ENCODE results near the gene SLC23A2. TPM values are rescaled to one million over a fixed set of nuclear protein-coding genes. Genes with fewer than 3 reads are reported as not detected.
A peak's percentile ranks its signal among the peaks of the same experiment; 100 is the strongest.

SLC23A2 gene
- polyA plus RNA-seq, 1 of the 3 experiments (the other 2 are of a cell fraction), result 14.0 TPM

- TF ChIP-seq IRF3 (IDR thresholded peaks at IDR 0.05; ENCODE audit: low read depth, low read length) (no peak), MEF2A (IDR thresholded peaks at IDR 0.05; ENCODE audit: borderline replicate concordance, low read depth) (no peak), NRF1 (IDR thresholded peaks at IDR 0.05; ENCODE audit: low read depth, low read length) (no peak)
Observed at GRCh38 chr20:4957187-4957586, 44.1 kb downstream of the SLC23A2 start (continued).

DNA sequence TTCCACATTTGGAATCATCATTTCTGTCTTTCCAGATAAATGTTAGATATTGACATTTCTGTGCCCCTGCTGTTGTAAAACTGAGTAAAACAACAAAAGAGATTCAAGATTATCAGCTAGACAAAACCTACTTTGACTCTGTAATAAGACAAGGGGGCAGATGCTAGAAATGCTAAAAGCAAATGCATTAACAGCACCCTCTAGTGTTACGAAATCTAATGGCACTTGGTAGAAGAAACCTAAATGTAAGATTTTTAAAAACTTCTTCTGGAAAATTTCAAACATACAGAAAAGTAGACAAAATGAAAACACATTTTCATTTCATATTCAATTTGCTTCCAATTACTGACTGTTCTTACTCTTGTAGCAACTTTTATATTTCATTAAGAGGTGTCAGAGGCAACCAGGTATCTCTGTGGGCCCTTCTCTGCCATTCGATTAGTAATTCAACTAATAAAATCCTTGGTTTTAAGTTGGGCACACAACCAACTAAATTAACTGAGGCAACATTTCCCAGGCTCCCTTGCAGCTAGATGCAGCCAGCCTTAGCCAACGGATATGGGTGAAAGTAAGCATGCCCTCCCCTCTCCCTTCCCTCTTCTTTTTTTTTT is 45.0 kb downstream of the SLC23A2 start:
- Histone ChIP-seq H3K9me3 (no peaks in the 10 kb centered on the region), H4K20me1 (ENCODE audit: insufficient read depth) (no peaks in the 10 kb centered on the region), H3K4me2 (no peak overlapping the region), H3K9ac (no peak overlapping the region), H3K4me3 (ENCODE audit: low read depth in 2 of 2, low read length in 1 of 2) (no peak overlapping the region; a peak in 1 of 4 replicates), H2AFZ (ENCODE audit: low read depth) (no peak overlapping the region), H3K4me1 (ENCODE audit: control insufficient read depth in 1 of 2, insufficient read depth in 2 of 2, low read depth in 1 of 2, low read length in 1 of 2) (no peaks in the 10 kb centered on the region), H3K79me2 (ENCODE audit: insufficient read depth) (peaks cover 5% of the 10 kb centered on the region), H3K9me2 (no peaks in the 10 kb centered on the region), H3K27ac (ENCODE audit: low read depth in 2 of 2, low read length in 1 of 2) (no peak overlapping the region), H3K36me3 (replicated peaks in 1 of 2; ENCODE audit: control insufficient read depth in 1 of 2, insufficient read depth in 2 of 2, low read length in 1 of 2) (peaks cover 0 to 7% of the 10 kb centered on the region in 2 experiments), H3K27me3 (ENCODE audit: insufficient read depth) (no peaks in the 10 kb centered on the region), H3F3A (replicated peaks; ENCODE audit: insufficient read depth) (peaks cover 5% of the 10 kb centered on the region)
- DNase-seq, result peak; percentile 61
- CTCF ChIA-PET, result interaction anchor here (0.6 to 2.8 kb wide), 44 partner anchors 9 to 361 kb away, joined by 3 to 19 read pairs (median 5); no protein-coding TSS in a partner anchor
- 37% methylated on average over 3 of the region's 3 CpGs for WGBS (ENCODE audit: low lambda C conversion rate)
- TF ChIP-seq, protein P1, sequence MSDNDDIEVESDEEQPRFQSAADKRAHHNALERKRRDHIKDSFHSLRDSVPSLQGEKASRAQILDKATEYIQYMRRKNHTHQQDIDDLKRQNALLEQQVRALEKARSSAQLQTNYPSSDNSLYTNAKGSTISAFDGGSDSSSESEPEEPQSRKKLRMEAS (IDR thresholded peaks at IDR 0.05; ENCODE audit: low read depth), result no peak
- TF ChIP-seq ELF1 (IDR thresholded peaks at IDR 0.05) (no peak), RAD21 (IDR thresholded peaks at IDR 0.05; ENCODE audit: low read length) (peak; percentile 89), ZBTB33 (IDR thresholded peaks at IDR 0.05; ENCODE audit: borderline replicate concordance, low read depth) (no peak), CTCF (IDR thresholded peaks at IDR 0.05) (peak; percentile 94), EZH2phosphoT487 (IDR thresholded peaks at IDR 0.05; ENCODE audit: borderline replicate concordance, low read depth) (no peak), MXI1 (IDR thresholded peaks at IDR 0.05; ENCODE audit: low read depth, low read length) (no peak), USF2 (IDR thresholded peaks at IDR 0.05; ENCODE audit: borderline replicate concordance, low read depth, low read length) (no peak), SMC3 (IDR thresholded peaks at IDR 0.05; ENCODE audit: low read depth, low read length) (peak; percentile 74), YY1 (IDR thresholded peaks at IDR 0.05; ENCODE audit: low read depth) (no peak), MEF2A (IDR thresholded peaks at IDR 0.05; ENCODE audit: borderline replicate concordance, low read depth) (no peak), RCOR1 (IDR thresholded peaks at IDR 0.05; ENCODE audit: low read length) (no peak), FOXJ3 (CRISPR knock-in tag; IDR thresholded peaks at IDR 0.05) (no peak), NFIC (IDR thresholded peaks at IDR 0.05; ENCODE audit: borderline replicate concordance) (no peak)
- TF ChIP-seq, protein P2, sequence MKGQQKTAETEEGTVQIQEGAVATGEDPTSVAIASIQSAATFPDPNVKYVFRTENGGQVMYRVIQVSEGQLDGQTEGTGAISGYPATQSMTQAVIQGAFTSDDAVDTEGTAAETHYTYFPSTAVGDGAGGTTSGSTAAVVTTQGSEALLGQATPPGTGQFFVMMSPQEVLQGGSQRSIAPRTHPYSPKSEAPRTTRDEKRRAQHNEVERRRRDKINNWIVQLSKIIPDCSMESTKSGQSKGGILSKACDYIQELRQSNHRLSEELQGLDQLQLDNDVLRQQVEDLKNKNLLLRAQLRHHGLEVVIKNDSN (IDR thresholded peaks at IDR 0.05; ENCODE audit: borderline replicate concordance, low read depth), result no peak
- POLR2A ChIA-PET, result no interaction called here
